ENCODE measurements around the gene ADCK1. TPM values are rescaled to one million over a fixed set of nuclear protein-coding genes. Genes with fewer than 3 reads are reported as not detected.

The ADCK1 gene
- total and polyA plus RNA-seq, 2 donors (not counting 1 experiment from before 2014, with no cell fraction given): 10.6 to 18.3 TPM

DNA sequence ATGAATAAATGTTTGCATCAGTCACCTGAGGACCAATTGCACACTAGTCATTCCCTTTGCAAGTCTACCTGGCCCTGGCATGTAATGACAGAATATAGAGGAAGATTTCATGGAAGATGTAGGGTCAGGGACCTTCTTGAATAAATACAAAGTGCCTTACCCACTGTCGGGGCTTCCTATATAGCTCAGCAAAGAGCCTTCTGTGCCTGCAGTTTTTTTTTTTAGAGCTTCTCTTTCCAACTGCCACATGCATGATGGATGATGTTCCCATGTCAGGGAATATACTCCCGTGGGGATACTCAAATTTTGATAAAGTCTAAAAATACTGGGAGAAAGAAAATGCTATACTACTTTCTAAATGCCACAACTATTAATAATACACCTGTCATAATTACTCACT is 176.7 kb downstream of the ADCK1 start:
- Histone ChIP-seq H3K27ac (ENCODE audit: low read length in 2 of 2) (no peak overlapping the region), H3K9ac (ENCODE audit: low read length) (no peak overlapping the region), H3K79me2 (ENCODE audit: control insufficient read depth, insufficient read depth, low read length) (no peaks in the 10 kb centered on the region), H2AFZ (ENCODE audit: insufficient read depth, low read depth, low read length, poor library complexity, severe bottlenecking) (no peak overlapping the region), H3K27me3 (replicated peaks in 1 of 4; ENCODE audit: control extremely low read depth in 1 of 4, control insufficient read depth in 3 of 4, insufficient read depth in 4 of 4, low read length in 3 of 4) (peaks cover 0 to 19% (median 2%) of the 10 kb centered on the region in 4 experiments), H3K4me1 (ENCODE audit: control insufficient read depth in 2 of 2, insufficient read depth in 2 of 2, low read length in 2 of 2) (no peaks in the 10 kb centered on the region), H3K4me2 (replicated peaks; ENCODE audit: low read depth, low read length, poor library complexity, severe bottlenecking) (no peak overlapping the region), H3K36me3 (replicated peaks in 1 of 2; ENCODE audit: control extremely low read depth in 1 of 2, control insufficient read depth in 1 of 2, extremely low read depth in 1 of 2, insufficient read depth in 2 of 2, low read length in 1 of 2) (no peaks in the 10 kb centered on the region), H3K4me3 (ENCODE audit: control extremely low read depth in 1 of 5, extremely low read depth in 1 of 5, insufficient read depth in 1 of 5, low read depth in 2 of 5, low read length in 4 of 5) (no peak overlapping the region), H3K9me3 (ENCODE audit: control extremely low read depth in 1 of 3, control insufficient read depth in 2 of 3, insufficient read depth in 1 of 3, low read length in 2 of 3) (no peaks in the 10 kb centered on the region), H4K20me1 (ENCODE audit: control insufficient read depth, insufficient read depth, low read length, poor library complexity, severe bottlenecking) (no peaks in the 10 kb centered on the region)
- H3K9me3 Mint-ChIP-seq (ENCODE audit: insufficient read depth): no peaks in the 10 kb centered on the region
- H3K27me3 Mint-ChIP-seq: peaks cover 34% of the 10 kb centered on the region
- intact Hi-C loops (cut with micrococcal nuclease): no loop called here
- DNase-seq (no peak), ATAC-seq (ENCODE audit: low read depth) (no peak)
- POLR2A ChIA-PET: no interaction called here
- no peak overlapping the region for H3K4me3 Mint-ChIP-seq
- CTCF ChIA-PET: no interaction called here
- H3K4me1 Mint-ChIP-seq: peaks cover 2% of the 10 kb centered on the region
- no peak overlapping the region for H3K27ac Mint-ChIP-seq
- no peak for TF ChIP-seq EZH2 (IDR thresholded peaks at IDR 0.05; ENCODE audit: borderline replicate concordance, insufficient read depth, low read depth, low read length, poor library complexity, severe bottlenecking)
- TF ChIP-seq, protein P1, sequence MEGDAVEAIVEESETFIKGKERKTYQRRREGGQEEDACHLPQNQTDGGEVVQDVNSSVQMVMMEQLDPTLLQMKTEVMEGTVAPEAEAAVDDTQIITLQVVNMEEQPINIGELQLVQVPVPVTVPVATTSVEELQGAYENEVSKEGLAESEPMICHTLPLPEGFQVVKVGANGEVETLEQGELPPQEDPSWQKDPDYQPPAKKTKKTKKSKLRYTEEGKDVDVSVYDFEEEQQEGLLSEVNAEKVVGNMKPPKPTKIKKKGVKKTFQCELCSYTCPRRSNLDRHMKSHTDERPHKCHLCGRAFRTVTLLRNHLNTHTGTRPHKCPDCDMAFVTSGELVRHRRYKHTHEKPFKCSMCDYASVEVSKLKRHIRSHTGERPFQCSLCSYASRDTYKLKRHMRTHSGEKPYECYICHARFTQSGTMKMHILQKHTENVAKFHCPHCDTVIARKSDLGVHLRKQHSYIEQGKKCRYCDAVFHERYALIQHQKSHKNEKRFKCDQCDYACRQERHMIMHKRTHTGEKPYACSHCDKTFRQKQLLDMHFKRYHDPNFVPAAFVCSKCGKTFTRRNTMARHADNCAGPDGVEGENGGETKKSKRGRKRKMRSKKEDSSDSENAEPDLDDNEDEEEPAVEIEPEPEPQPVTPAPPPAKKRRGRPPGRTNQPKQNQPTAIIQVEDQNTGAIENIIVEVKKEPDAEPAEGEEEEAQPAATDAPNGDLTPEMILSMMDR (IDR thresholded peaks at IDR 0.05): no peak
- WGBS (ENCODE audit: insufficient coverage): no CpG with 5 or more reads among the region's 2 CpGs

DNA sequence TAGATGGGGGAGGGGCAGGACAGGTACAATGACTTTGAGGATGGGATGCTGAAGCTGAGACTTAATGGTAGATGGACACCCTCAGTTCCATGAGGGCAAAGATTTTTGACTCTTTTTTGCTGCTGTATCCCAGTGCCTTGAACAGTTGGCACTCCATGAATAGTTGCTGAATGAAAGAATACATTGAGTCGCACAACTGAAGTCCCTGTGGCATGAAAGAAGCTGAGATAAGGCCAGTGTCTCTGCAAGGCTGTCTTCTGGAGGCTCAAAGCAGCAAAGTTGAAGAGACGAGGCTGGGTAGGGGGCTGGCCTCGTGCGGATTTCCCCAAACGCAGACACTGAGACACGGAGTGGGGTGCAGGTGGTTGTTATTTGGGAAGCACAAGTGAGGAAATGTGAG is 179.3 kb downstream of the ADCK1 start:
- Mint-ChIP-seq H3K4me3 (no peak overlapping the region), H3K27me3 (peaks cover 35% of the 10 kb centered on the region), H3K9me3 (ENCODE audit: insufficient read depth) (no peaks in the 10 kb centered on the region), H3K27ac (no peak overlapping the region), H3K4me1 (peaks cover 2% of the 10 kb centered on the region)
- Histone ChIP-seq H3K27me3 (replicated peaks in 1 of 4; ENCODE audit: control extremely low read depth in 1 of 4, control insufficient read depth in 3 of 4, insufficient read depth in 4 of 4, low read length in 3 of 4) (peaks cover 0 to 19% (median 2%) of the 10 kb centered on the region in 4 experiments), H3K27ac (ENCODE audit: low read length in 2 of 2) (no peak overlapping the region), H4K20me1 (ENCODE audit: control insufficient read depth, insufficient read depth, low read length, poor library complexity, severe bottlenecking) (no peaks in the 10 kb centered on the region), H2AFZ (ENCODE audit: insufficient read depth, low read depth, low read length, poor library complexity, severe bottlenecking) (no peak overlapping the region), H3K9me3 (ENCODE audit: control extremely low read depth in 1 of 3, control insufficient read depth in 2 of 3, insufficient read depth in 1 of 3, low read length in 2 of 3) (no peaks in the 10 kb centered on the region), H3K4me1 (ENCODE audit: control insufficient read depth in 2 of 2, insufficient read depth in 2 of 2, low read length in 2 of 2) (no peaks in the 10 kb centered on the region), H3K9ac (ENCODE audit: low read length) (no peak overlapping the region), H3K4me2 (replicated peaks; ENCODE audit: low read depth, low read length, poor library complexity, severe bottlenecking) (no peak overlapping the region), H3K79me2 (ENCODE audit: control insufficient read depth, insufficient read depth, low read length) (no peaks in the 10 kb centered on the region), H3K36me3 (replicated peaks in 1 of 2; ENCODE audit: control extremely low read depth in 1 of 2, control insufficient read depth in 1 of 2, extremely low read depth in 1 of 2, insufficient read depth in 2 of 2, low read length in 1 of 2) (no peaks in the 10 kb centered on the region), H3K4me3 (ENCODE audit: control extremely low read depth in 1 of 5, extremely low read depth in 1 of 5, insufficient read depth in 1 of 5, low read depth in 2 of 5, low read length in 4 of 5) (no peak overlapping the region)
- ATAC-seq (ENCODE audit: low read depth) (no peak), DNase-seq (no peak)
- intact Hi-C loops (cut with micrococcal nuclease): no loop called here
- POLR2A ChIA-PET: no interaction called here
- 88% methylated on average over 6 of the region's 6 CpGs for WGBS (ENCODE audit: insufficient coverage)
- no peak for TF ChIP-seq EZH2 (IDR thresholded peaks at IDR 0.05; ENCODE audit: borderline replicate concordance, insufficient read depth, low read depth, low read length, poor library complexity, severe bottlenecking)
- TF ChIP-seq, protein P1 (IDR thresholded peaks at IDR 0.05): no peak
- CTCF ChIA-PET: no interaction called here

Measured in B cell (primary cell).